Activated T-cell treated with anti-CD3 and anti-CD28 coated beads, Interleukin-2, amount 50 U/mL, for 72 hours (primary cell): ENCODE data around the gene AATK. TPM values are rescaled to one million over a fixed set of nuclear protein-coding genes. Genes with fewer than 3 reads are reported as not detected.
A peak's percentile ranks its signal among the peaks of the same experiment; 100 is the strongest.
"Not testable (repeated sequence)": the region's sequence is repeated elsewhere in the genome, so short reads cannot be mapped to it uniquely, and the experiment has no call there.

Experiments
- ATAC-seq, 2 donors: fragments of 150-1000 bp; cut with Tn5 transposase; replicated peaks in 1 of 2; 2 replicates each; pipeline ENCODE4 v1.10.0; 2021; ENCODE audit warnings: moderate library complexity in 2 of 2, mild to moderate bottlenecking in 1 of 2
- DNase-seq, 2 donors: peaks; one replicate each; pipeline ENCODE4 v3.0.0; 2021 to 2022; ENCODE audit warnings: mixed read lengths in 1 of 2
- H3K27ac Mint-ChIP-seq: one replicate; pipeline ENCODE4 v1.8.0; 2022; ENCODE audit warnings: mild to moderate bottlenecking, moderate library complexity, mixed read lengths
- H3K27me3 Mint-ChIP-seq: one replicate; pipeline ENCODE4 v1.8.0; 2022; ENCODE audit warnings: low read depth, mixed read lengths
- H3K36me3 Mint-ChIP-seq, 2 donors: one replicate each; pipeline ENCODE4 v1.8.0; 2022; ENCODE audit warnings: mixed read lengths in 2 of 2, mild to moderate bottlenecking in 1 of 2; ENCODE audit not compliant: insufficient read depth in 2 of 2
- H3K4me1 Mint-ChIP-seq: one replicate; pipeline ENCODE4 v1.8.0; 2022; ENCODE audit warnings: low read depth, mixed read lengths
- H3K4me3 Mint-ChIP-seq, 2 donors: one replicate each; pipeline ENCODE4 v1.8.0; 2022; ENCODE audit warnings: mild to moderate bottlenecking in 2 of 2, mixed read lengths in 2 of 2, moderate library complexity in 2 of 2
- H3K9me3 Mint-ChIP-seq, 2 donors: one replicate each; pipeline ENCODE4 v1.8.0; 2022; ENCODE audit warnings: mixed read lengths in 2 of 2
- total RNA-seq, 2 donors: library from RNA; stranded (reverse); gene quantifications; one replicate each; pipeline ENCODE4 v1.2.3, GENCODE V29; 2022

Gene AATK
- total RNA-seq, 2 donors from 2014 or later, result 0.48 to 0.81 TPM

DNA sequence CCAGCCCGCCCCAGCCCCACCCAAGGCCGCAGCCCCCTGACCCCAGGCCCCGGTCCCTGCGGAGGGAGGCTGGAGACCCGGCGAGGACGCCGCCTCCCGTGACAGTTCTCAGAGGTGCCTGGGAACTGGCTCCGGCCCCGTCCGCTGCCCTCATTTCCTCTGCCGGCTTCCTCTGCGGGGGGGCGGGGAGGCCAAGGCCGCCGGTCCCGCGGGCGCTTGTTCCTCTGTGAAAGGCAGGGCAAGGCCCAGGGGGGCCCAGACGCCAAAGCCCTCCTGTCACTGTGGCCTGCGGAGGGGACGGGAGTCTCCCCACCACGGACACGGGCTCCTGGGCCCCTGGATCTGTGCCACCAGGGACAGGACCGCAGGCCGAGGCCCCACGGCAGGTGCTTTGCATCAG, 5.7 kb downstream of the AATK start:
- Mint-ChIP-seq H3K4me3 (no peak overlapping the region), H3K36me3 (no peaks in the 10 kb centered on the region), H3K27ac (no peak overlapping the region), H3K4me1 (no peaks in the 10 kb centered on the region), H3K27me3 (peaks cover 8% of the 10 kb centered on the region), H3K9me3 (no peaks in the 10 kb centered on the region)
- no peak for ATAC-seq
- DNase-seq, result no peak

DNA sequence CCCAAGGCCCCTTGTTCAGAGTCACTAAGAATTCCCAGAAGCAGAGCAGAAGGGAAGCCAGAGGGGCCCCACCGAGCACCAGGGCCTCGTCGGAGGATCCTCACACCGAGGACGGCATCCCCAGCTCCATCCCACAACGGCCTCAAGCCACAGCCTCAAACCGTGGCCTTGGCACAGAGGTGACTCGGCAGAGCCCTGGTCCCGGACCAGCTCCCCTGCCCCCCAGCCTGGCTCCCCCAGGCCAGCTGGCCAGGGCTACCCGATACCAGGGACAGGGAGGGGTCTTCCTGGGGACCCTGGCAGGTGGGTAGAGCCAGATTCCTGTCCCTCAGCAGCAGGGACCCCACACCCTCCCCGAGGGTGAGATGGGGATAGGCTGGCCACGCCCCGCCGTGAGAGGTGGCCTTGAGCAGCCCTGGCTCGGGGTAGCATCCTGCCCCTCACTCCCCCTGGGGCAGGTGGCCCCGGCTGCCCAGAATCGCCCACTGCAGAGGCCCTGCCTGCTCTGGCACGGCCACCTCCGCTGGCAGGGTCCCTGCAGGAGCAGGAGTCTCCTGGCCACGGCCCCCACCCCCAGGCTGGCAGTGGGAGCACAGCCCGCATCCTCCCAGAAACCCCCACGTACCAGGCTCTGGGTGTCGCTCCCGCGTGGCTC, 6.3 kb downstream of the AATK start:
- no peaks in the 10 kb centered on the region for H3K36me3 Mint-ChIP-seq
- H3K4me1 Mint-ChIP-seq, result no peaks in the 10 kb centered on the region
- H3K27ac Mint-ChIP-seq, result no peak overlapping the region
- H3K9me3 Mint-ChIP-seq, result no peaks in the 10 kb centered on the region
- H3K4me3 Mint-ChIP-seq, result no peak overlapping the region
- H3K27me3 Mint-ChIP-seq, result peaks cover 8% of the 10 kb centered on the region
- ATAC-seq (no peak), DNase-seq (no peak)

DNA sequence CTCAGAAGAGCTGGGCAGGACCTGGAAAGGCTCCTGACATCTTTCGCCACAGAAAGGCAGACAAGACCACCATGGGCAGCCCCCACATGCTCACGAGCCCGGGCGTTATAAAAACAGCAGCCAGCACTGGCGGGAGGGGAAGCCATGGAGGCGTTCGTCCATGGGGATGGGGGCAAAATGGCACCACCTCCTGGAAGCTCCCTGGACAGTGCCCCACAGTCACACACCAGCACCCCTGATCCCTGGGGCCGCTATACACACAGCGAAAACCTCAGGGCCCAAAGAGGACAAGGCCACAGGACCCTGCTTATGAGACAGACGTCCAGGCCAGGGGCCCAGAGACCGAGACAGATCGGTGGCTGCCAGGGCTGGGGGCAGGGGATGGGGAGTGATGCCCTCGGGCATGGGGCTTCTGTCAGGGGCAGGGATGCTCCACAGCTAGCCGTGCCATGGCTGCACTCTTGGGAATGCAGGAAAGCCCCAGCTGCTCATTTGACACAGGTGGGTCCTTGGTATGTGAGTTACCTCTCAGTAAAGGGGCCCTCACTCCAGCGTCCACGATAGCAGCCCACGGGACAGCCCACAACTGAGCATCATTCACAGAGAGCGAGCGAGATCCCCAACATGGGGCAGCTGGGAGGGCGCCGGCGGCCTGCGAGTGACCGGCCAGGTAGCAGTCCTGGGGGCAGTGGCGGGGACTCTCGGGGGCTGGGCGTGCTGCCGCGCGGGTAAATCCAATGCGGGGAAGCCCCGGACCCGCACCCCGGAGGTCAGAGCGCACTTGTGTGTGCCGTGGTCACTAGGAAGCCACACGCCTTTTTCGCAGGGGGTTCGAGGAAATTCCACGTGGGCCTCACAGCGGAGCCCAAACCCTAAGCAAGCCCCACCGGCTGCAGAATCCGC, 7.1 kb downstream of the AATK start:
- DNase-seq, result no peak
- no peak for ATAC-seq
- H3K4me3 Mint-ChIP-seq, result no peak overlapping the region
- H3K36me3 Mint-ChIP-seq, result no peaks in the 10 kb centered on the region
- H3K4me1 Mint-ChIP-seq, result no peaks in the 10 kb centered on the region
- H3K27ac Mint-ChIP-seq, result no peak overlapping the region
- peaks cover 8% of the 10 kb centered on the region for H3K27me3 Mint-ChIP-seq
- H3K9me3 Mint-ChIP-seq, result no peaks in the 10 kb centered on the region

DNA sequence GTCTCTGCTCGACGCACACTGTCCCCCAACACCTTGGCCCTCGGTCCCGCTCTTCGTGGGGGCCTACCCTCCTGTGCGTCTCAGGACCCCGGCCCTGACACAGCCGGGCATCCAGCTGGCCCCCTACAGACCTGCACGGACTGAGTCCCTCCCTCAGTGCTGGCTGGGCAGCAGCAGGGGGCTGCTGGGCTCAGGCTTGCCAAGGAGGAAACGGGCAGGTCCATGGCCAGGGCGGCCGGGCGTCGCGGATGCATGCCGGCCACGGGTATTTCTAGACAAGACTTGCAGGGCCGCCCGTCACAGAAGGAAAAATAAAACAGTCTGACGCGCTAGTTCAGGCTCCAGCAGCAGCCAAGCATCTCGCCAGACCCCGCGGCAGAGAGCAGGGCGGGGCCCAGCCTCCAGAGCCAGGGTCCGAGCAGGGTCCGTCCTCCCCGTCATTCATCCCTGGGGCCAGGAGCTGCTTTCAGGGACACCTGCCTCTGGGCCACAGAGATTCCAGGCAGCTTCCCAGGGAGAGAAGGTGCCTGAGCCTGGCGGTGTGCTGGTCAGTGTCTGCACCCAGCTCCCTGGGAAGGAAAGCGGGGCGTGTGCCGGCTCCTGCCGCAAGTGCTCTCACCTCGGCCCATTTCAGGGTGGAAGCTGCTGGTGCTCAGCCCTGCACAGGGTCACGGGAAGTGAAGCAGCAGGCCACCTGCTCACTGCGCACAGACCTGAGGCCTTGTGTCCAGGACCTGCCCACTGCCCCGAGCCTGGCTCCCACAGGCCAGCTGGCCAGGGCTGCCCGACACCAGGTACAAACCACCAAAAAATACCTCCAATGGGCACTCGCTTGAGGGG, 8.0 kb downstream of the AATK start:
- Mint-ChIP-seq H3K9me3 (no peaks in the 10 kb centered on the region), H3K4me1 (no peaks in the 10 kb centered on the region), H3K27ac (no peak overlapping the region), H3K36me3 (no peaks in the 10 kb centered on the region), H3K4me3 (no peak overlapping the region), H3K27me3 (peaks cover 8% of the 10 kb centered on the region)
- DNase-seq (no peak), ATAC-seq (no peak)

DNA sequence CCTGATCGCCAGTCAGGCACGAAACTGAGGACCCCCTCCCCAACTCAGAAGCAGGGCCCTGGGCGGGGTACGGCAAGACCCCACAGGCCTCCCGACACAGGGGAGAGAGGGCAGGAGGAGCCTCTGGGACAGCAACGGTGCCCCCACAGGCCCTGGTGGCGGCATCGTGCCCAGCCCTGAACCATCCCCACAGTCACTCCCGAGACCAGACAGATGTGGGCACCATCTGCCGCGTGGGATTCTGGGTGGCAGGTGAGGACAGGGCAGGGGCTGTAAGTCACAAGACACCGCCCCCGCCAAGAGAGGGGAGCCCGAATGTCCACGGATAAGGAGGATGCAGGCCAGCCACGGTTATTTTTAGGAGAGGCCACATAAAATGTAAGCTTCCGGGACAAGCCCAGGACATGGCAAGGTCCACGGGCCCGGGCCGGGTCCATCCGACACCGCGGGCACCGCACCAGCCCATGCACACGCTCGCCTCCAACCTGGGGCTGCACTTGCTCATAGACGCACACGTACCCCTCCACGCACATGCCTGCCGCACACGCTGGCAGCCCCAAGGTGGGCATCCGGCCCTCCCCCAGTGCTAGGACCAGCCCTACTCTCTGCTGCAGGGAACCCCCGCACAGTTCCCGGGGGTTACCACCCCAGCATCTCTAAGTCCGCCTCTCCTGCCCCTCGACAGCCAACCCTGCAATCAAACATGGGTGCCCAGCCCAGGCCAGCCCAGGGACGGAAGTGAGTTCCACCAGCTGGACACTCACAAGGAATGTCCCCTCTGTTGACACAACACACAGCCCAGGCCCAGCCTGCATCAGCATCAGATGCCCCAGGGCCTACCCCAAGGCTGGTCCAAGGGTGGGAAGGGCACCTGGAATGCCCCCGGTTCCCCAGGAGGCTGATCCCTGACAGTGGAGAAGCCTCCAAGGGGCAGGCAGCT, 8.9 kb downstream of the AATK start:
- Mint-ChIP-seq H3K4me3 (no peak overlapping the region), H3K4me1 (no peaks in the 10 kb centered on the region), H3K27me3 (peaks cover 8% of the 10 kb centered on the region), H3K27ac (no peak overlapping the region), H3K9me3 (no peaks in the 10 kb centered on the region), H3K36me3 (no peaks in the 10 kb centered on the region)
- DNase-seq, result no peak
- ATAC-seq, result no peak

DNA sequence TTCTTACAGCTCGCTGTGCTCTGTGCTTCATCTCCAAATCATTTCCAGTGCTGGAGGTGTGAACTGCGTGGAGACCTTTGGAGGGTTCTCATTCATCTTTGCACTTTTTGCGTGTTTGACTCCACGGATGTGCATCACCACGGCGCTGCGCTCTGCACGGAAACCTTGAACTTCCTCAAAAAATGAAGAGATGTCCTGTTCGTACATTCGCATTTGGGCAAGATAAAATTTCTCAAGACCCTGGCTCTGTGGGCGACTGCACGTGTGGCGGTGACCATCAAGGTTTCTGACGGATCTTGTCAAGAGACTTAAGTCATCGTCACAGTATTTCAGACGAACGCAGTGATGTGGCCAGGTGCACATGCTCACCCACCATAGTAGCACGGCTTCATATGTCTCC, 11.1 kb downstream of the AATK start:
- Mint-ChIP-seq H3K4me1 (no peaks in the 10 kb centered on the region), H3K27me3 (peaks cover 6% of the 10 kb centered on the region), H3K27ac (no peak overlapping the region), H3K4me3 (no peak overlapping the region), H3K36me3 (no peaks in the 10 kb centered on the region), H3K9me3 (no peaks in the 10 kb centered on the region)
- ATAC-seq, result no peak
- no peak for DNase-seq

DNA sequence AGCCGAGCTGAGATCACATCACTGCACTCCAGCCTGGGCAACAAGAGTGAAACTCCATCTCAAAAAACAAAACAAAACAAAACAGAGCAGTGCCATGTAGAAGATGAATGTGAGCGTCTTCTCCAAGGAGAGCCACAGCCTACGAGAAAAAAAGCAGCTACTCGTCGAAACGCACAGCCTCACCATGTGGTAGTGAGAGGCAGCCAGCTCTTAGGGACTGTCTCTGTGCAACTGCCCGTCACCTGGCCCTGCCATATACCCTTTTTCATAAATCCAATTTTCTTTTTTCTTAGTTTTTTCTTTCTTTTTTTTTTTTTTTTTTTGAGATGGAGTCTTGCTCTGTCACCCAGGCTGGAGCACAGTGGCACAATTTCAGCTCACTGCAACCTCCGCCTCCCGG, 12.0 kb downstream of the AATK start:
- not testable (repeated sequence) for H3K27me3 Mint-ChIP-seq, H3K27ac Mint-ChIP-seq, H3K36me3 Mint-ChIP-seq, ATAC-seq, H3K4me1 Mint-ChIP-seq, H3K9me3 Mint-ChIP-seq, DNase-seq, H3K4me3 Mint-ChIP-seq

DNA sequence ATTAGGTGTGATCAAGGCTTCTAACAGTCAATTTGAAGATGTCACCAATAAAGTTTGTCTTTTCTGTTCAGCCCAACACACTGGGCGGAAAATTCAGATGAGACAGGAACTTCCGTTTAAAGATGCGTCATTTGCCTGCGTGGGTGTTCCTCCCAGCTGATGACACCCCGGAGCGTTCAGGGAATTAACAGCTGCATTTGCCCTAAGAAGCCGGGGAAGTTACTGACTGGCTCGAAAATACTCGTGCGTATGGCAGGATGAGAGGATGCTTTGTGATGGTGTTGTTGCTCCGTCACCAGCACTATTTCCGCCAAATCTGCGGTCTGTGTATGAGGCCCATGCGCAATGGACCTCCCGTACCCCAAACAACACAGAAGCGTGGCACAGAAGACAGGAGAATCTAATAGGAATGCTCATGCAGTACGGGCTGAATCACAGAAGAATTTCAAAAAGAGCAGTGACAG, 12.6 kb downstream of the AATK start:
- Mint-ChIP-seq H3K27me3 (peaks cover 6% of the 10 kb centered on the region), H3K4me3 (no peak overlapping the region), H3K27ac (no peak overlapping the region), H3K9me3 (no peaks in the 10 kb centered on the region), H3K4me1 (no peaks in the 10 kb centered on the region), H3K36me3 (no peaks in the 10 kb centered on the region)
- ATAC-seq (peak in 1 of 2 donors; percentile 28), DNase-seq (no peak)

DNA sequence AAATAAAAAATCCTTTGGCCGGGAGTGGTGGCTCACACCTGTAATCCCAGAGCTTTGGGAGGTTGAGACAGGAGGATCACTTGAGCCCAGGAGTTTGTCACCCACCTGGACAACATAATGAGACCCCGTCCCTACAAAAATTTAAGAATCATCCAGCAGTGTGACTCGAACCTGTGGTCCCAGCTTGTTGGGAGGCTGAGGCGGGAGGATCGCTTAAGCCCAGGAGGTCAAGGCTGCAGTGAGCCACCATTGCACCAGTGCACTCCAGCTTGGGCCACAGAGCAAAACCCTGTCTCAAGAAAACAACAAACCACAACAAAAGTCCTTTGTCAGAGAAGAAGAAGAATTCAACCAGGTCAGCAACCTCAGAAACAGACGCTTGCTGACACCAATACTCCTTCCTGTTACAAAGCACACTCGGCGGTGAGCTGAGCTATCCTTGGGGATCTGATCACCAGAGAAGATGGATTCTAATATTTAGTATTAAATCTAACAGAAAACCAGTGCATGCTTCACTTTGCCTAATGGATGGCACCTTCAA, 13.7 kb downstream of the AATK start:
- H3K27me3 Mint-ChIP-seq, result peaks cover 6% of the 10 kb centered on the region
- no peaks in the 10 kb centered on the region for H3K9me3 Mint-ChIP-seq
- no peak overlapping the region for H3K4me3 Mint-ChIP-seq
- no peaks in the 10 kb centered on the region for H3K4me1 Mint-ChIP-seq
- DNase-seq, result no peak
- no peak for ATAC-seq
- H3K27ac Mint-ChIP-seq, result no peak overlapping the region
- no peaks in the 10 kb centered on the region for H3K36me3 Mint-ChIP-seq

DNA sequence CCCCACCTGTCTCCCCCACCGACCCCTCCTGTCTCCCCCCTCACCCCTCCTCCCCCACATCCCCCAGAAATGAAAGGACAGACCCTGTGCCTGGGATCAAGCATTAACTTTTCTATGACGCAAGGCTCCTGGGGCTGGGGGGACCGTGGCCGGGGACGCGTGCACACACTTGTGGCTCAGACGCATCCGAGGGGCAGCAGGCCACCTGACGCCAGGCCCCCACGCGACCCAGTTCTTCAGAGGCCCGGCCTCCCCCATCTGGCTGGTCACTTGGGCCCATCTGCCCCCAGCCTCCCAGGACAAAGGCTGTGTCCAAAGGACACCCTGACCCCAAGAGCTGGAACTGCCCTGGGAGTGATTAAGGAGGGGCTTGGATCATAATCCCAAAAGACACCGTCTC, 14.7 kb downstream of the AATK start:
- no peaks in the 10 kb centered on the region for H3K36me3 Mint-ChIP-seq
- ATAC-seq (no peak), DNase-seq (no peak)
- H3K27ac Mint-ChIP-seq, result no peak overlapping the region
- H3K9me3 Mint-ChIP-seq, result no peaks in the 10 kb centered on the region
- H3K4me1 Mint-ChIP-seq, result no peaks in the 10 kb centered on the region
- peaks cover 6% of the 10 kb centered on the region for H3K27me3 Mint-ChIP-seq
- H3K4me3 Mint-ChIP-seq, result no peak overlapping the region

DNA sequence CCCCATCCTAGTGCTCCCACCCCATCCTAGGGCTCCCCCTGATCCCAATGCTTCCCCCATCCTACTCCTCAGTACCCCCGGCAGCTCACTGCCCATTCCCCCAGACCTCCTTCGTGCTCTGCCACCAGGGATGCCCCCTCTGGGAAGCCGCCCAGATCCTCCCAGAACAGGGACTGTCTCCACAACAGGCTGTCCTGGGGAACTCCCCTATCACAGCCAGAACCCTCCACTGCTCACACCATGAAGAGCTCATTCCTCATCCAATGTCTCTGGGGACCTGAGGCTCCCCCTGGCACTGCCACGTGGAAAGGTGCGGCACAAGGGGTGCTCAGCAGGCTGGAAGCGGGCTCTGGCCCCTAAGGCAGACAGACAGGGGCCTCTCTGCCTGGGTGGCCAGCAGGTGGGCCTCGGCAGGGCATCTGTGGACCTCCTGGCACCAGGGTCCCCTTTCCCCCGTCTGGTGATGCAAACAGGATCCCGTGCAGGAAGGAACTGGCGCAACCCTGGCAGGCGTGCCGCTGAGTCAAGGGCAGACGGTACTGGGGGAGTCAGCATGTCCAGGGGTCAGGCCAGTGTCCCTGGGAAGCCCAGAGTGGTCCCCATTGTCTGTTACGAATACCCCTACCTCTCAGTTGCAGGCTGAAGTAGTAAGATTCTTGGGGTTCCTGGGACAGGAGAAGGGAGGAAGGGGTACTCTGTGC, 15.5 kb downstream of the AATK start:
- Mint-ChIP-seq H3K36me3 (no peaks in the 10 kb centered on the region), H3K27ac (no peak overlapping the region), H3K9me3 (no peaks in the 10 kb centered on the region), H3K4me3 (no peak overlapping the region), H3K27me3 (peaks cover 6% of the 10 kb centered on the region), H3K4me1 (no peaks in the 10 kb centered on the region)
- ATAC-seq, result no peak
- no peak for DNase-seq
